NB4 (cell line): Measurements from ENCODE around the gene HDAC7.
"Not testable (repeated sequence)": the region's sequence is repeated elsewhere in the genome, so short reads cannot be mapped to it uniquely, and the experiment has no call there.

Source experiments
- DNase-seq: peaks from one replicate; pipeline ENCODE4 v3.0.0; 2010; ENCODE audit warnings: low read depth
- H3K4me3 ChIP-seq: one replicate; pipeline ENCODE4 v1.5.1; 2011; ENCODE audit warnings: mild to moderate bottlenecking, low read depth, low read length, moderate library complexity
- MYC ChIP-seq: IDR thresholded peaks from 2 replicates; pipeline ENCODE4 v1.6.1; 2011; ENCODE audit warnings: low read depth, low read length
- POLR2A ChIP-seq: IDR thresholded peaks from 2 replicates; pipeline ENCODE4 v1.6.1; 2011; ENCODE audit warnings: mild to moderate bottlenecking; ENCODE audit not compliant: insufficient read length; ENCODE audit errors: extremely low read depth
- TF ChIP-seq, protein P1 (sequence below): IDR thresholded peaks from one replicate; pipeline ENCODE4 v1.5.1; 2012; ENCODE audit warnings: low read depth, low read length
- TF ChIP-seq, protein P2 (sequence below): IDR thresholded peaks from 2 replicates; pipeline ENCODE4 v1.6.1; 2011; ENCODE audit warnings: low read depth, low read length

HDAC7 gene

DNA sequence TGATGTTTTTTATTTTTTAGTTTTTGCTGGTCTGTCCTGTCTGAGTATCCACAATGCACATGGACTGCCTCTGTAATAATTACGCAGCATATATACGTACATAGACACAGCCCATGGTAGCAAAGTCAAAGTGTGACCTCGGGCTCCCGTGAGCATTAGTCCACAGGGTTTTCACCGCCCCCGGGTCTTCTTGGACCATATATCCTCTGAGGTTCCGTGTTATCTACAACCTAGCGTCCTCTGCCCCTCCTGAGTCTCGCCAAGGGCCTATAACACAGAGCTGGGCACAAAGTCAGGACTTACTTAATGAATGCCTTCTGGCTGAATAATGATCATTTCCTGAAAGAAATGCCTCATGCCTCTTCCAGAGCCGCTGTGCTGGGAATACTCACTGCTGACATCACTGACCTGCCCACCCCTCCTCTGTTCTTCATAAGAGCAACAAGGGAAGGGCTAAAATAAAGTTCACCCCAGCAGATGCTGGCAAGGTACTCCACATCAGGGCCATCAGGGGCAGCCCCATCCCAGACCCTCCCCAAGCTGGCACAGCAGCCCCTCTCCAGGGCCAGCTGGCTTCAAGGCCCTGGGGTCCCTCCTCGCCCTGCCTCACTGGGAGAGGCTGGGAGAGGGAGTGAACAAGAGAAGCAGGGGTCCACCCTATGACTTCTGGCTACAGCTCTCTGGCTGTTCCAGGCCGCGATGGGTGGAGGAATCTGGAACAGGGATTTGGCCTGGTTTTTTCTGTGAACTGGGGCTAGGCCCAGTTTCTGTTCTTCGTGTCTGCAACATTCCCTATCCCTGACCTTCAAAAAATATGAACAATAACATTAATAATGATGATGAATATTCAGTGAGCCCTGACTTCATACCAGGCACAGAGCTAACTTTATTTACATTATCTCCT lies 7.9 kb downstream of the HDAC7 start:
- peak; percentile 43 for DNase-seq
- peak overlapping the region; percentile 13 for H3K4me3 ChIP-seq
- TF ChIP-seq, protein P1, sequence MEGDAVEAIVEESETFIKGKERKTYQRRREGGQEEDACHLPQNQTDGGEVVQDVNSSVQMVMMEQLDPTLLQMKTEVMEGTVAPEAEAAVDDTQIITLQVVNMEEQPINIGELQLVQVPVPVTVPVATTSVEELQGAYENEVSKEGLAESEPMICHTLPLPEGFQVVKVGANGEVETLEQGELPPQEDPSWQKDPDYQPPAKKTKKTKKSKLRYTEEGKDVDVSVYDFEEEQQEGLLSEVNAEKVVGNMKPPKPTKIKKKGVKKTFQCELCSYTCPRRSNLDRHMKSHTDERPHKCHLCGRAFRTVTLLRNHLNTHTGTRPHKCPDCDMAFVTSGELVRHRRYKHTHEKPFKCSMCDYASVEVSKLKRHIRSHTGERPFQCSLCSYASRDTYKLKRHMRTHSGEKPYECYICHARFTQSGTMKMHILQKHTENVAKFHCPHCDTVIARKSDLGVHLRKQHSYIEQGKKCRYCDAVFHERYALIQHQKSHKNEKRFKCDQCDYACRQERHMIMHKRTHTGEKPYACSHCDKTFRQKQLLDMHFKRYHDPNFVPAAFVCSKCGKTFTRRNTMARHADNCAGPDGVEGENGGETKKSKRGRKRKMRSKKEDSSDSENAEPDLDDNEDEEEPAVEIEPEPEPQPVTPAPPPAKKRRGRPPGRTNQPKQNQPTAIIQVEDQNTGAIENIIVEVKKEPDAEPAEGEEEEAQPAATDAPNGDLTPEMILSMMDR = no peak
- TF ChIP-seq POLR2A (no peak), MYC (no peak)
- TF ChIP-seq, protein P2, sequence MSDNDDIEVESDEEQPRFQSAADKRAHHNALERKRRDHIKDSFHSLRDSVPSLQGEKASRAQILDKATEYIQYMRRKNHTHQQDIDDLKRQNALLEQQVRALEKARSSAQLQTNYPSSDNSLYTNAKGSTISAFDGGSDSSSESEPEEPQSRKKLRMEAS = no peak

DNA sequence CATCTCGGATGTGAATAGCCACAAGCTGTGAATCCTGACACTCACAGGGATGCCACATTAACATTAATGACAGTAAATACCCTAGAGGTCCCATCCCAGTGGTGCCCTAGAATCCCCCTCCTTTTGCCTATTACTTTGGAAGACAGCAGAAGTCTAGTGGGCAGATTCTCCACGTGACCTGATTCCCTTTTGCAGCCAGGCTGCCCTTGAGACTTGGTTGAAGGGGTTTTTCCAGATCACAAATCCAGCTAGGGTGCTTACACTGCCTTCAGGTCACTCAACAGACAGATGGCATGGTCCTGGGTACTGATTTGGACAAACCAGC lies 8.7 kb downstream of the HDAC7 start:
- H3K4me3 ChIP-seq = no peak overlapping the region
- TF ChIP-seq, protein P2 = peak; percentile 74; the same call in 1 of the 2 replicates
- TF ChIP-seq MYC = no peak
- DNase-seq = peak; percentile 39

DNA sequence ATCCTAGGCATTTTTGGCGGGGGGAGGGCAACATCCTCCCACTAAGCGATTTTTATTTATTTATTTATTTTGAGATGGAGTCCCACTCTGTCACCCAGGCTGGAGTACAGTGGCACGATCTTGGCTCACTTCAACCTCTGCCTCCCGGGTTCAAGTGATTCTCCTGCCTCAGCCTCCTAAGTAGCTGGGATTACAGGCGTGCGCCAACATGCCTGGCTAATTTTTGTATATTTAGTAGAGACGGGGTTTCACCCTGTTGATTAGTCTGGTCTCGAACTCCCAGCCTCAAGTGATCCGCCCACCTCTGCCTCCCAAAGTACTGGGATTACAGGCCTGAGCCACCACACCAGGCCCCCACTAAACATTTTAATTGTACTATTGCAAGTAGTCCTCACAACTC lies 10.2 kb downstream of the HDAC7 start:
- not testable (repeated sequence) for H3K4me3 ChIP-seq, DNase-seq

DNA sequence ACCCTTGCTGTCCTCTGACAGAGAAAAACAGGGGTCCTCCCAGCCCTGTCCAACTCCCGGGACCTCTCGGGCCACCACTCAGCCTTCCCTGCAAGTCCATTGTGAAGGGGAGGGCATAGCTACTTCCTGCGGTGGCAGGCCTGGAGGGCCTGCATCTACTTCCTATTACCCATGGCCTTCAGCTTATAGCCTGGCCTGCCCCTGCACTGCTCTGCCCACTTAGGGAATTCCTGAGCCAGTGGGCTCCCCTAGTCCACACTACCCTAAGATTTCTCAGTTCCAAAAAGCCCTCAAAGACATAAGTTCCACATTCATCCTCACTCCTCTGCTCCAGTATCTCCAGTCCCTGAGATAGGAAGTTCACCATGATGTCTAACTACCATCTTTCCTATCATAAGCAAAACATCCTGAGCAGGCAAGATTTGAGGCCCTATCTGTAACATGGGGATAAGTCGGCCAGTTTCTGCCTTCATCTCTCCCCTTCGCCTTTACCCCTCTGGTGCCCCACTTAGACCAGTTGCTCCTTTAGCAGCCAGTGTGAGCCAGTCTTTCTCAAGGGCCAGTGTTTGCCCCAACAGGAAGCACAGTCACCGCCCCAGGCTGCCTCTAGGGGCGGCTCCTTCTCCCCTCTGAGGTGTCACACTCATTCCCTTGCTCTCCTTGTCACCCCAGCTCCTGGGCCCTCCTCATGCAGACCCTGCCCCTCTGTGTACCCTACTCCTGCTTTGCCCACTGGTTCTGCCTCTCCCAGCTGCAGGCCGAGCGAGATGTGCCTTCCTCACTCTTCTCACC lies 10.9 kb downstream of the HDAC7 start:
- TF ChIP-seq, protein P2 = peak; percentile 36
- no peak for TF ChIP-seq POLR2A
- TF ChIP-seq, protein P1 = peak; percentile 47
- H3K4me3 ChIP-seq = no peak overlapping the region

DNA sequence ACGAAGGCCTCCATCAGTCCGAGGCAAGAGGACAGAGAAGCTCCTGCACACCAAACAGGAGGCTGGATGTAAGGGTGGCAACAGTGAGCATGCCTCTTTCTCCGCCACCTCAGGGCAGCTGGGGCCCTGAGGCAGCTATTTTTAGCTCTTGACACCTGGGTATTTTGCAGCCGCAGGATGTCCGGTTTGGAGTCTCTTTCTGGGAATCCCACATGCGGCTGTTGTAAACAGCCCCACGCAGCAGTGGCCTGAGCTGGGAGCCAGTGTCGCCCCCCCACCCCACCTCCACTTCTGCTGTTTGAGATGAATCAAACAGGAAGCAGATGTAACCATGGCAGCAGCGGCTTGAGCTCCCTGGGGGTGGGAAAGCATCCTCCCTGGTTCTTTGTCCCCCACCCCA lies 11.7 kb downstream of the HDAC7 start:
- H3K4me3 ChIP-seq = no peak overlapping the region
- DNase-seq = peak; percentile 80
- TF ChIP-seq MYC (no peak), POLR2A (no peak)
- TF ChIP-seq, protein P1 = no peak
- TF ChIP-seq, protein P2 = no peak

More for the DNA sequence above, 10.9 kb downstream of the HDAC7 start:
- peak; percentile 88 for DNase-seq

DNA sequence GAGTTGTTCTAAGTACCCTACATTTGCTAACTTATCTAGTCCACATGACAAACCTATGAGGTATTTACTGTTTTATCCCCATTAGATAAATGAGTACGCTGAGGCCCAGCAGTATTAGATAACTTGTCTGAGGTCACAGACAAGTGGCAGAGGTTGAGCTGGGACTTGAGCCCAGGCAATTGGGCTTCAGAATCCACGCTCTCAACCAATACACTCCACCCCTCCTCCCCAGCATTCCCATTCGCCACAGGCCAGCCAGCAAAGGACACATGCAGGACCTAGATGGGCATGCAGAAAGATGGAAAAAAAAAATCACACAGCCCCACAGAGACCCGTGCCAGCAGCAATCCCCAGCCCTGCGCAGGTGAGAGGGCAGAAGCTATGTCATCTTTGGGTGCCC lies 12.4 kb downstream of the HDAC7 start:
- no peak for DNase-seq
- TF ChIP-seq POLR2A (no peak), MYC (no peak)
- TF ChIP-seq, protein P2 = no peak
- TF ChIP-seq, protein P1 = no peak
- H3K4me3 ChIP-seq = no peak overlapping the region
